GM18951 (cell line): ENCODE results near the gene CASP4.

Experiments
- POLR2A ChIP-seq: IDR thresholded peaks from 4 replicates; pipeline ENCODE4 v1.6.1; 2011; ENCODE audit warnings: mild to moderate bottlenecking; ENCODE audit not compliant: insufficient read length, insufficient read depth; ENCODE audit errors: extremely low read depth
- in situ Hi-C: fragments of 300-500 bp; cut with MboI; formaldehyde crosslinking; loops from one replicate; pipeline ENCODE4 v1.12.0; 2022; ENCODE audit warnings: low sequenced_read_pairs, mixed read lengths, inconsistent platforms; ENCODE audit not compliant: unreplicated experiment

CASP4 gene

DNA sequence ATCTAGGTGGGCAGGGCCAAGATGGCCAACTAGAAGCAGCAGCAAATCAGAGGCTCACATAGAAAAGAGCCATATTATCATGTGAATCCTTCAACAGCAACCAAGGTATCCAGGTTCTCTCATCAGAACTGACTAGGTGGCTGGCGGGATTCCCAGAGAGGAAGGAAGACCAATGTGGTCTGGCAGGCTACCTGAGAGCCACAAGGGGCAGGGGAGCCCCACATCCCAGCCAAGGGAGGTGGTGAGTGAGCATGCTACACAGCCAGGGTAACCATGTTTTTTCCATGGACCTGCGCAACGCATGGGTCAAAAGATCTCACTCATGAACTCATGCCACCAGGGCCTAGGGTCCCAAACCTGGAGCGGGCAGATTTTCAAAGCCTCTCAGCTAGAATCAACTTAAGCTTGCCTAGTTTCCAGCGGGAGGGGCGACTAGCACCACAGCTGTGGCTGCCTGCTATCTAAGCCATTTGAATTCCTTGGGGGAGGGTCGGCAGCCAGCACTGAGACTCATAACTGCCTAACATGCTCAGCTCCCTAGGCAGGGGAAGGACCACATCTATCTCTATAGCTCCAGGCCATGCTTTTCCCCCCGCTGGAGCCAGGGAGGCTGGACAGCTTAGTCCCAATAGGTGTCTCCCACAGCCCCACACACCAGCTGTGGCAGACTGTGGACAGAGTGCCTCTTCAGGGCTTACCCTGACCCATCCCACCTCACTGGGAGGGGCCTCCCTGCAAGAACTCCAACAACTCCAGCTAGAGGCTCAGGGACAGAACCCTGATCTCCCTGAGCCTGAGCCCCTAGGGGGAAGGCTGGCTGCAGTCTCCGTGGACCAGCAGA, 41.4 kb downstream of the CASP4 start:
- no peak for TF ChIP-seq POLR2A
- in situ Hi-C loops, result no loop called here

GRCh38 chr11:104925850-104926249, 42.5 kb downstream of the CASP4 start:
- in situ Hi-C loops, result no loop called here
- no peak for TF ChIP-seq POLR2A

GRCh38 chr11:104918113-104918824, 50.1 kb downstream of the CASP4 start:
- no peak for TF ChIP-seq POLR2A
- in situ Hi-C loops, result no loop called here

DNA sequence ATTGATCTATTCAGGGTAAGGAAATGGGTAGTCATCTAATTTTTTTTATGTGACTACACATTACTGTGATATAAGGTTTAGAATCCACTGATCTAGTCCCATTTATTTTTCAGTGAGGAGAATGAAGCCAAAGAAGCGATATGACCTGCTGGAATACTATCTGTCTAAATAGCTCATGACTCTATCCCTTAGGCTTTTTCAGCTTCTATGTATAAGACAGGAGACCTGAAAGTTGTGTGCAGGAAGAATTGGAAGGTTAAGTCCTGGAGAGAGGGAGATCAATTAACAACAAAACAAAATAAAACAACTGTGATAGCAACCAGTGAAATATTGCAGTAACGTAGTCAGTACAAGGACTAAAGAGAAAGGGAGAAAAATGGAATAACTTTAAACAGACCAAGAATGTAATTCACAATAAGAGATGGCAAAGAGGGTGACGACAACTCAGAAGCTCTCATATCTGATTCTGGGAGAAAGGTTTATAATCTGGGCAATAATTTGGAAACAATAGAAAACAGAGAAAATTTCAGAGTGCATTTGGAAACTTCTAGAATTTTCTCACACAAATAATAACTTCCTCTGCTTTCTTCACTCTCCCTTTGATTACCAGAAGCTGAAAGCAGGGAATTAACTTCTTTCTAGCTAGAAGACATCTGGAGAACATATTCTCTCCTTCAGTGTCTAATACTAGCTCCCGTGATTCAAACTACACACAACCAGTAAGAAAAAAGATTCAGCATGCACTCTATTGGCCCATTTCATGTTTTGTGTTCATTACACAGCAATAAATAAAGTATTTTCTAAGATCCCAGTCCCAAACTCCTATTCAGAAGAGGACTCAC, 50.9 kb downstream of the CASP4 start:
- TF ChIP-seq POLR2A, result no peak
- in situ Hi-C loops, result no loop called here

GRCh38 chr11:104916442-104916841, 51.9 kb downstream of the CASP4 start:
- TF ChIP-seq POLR2A, result no peak
- in situ Hi-C loops, result no loop called here

GRCh38 chr11:104912102-104912501, 56.3 kb downstream of the CASP4 start:
- no peak for TF ChIP-seq POLR2A
- in situ Hi-C loops, result no loop called here

- no peak for TF ChIP-seq POLR2A
- in situ Hi-C loops, result no loop called here
These were observed 60.2 kb downstream of the CASP4 start for GRCh38 chr11:104908186-104908531.

GRCh38 chr11:104907521-104908185, 60.7 kb downstream of the CASP4 start:
- no peak for TF ChIP-seq POLR2A
- in situ Hi-C loops, result no loop called here

- in situ Hi-C loops, result no loop called here
- TF ChIP-seq POLR2A, result no peak
These were observed 63.1 kb downstream of the CASP4 start for GRCh38 chr11:104905271-104905670.

DNA sequence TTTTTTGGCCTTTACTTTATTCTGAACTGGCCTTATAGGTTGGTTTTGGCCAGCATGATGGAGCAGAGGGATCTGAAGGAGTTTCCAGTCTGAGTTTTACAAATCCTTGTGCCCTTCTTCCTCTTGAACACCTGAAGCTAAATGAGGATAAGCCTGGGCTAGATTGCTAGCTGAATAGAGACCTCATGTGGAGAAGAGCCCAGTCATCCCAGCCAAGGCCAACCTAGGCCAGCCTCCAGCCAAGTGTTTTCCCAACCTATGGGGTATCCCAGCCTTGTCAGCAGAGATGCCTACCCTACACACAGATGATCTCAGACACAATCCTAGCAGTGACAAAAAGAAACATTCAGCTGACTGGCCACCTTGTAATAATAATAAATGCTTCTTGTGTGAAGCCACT, 69.1 kb downstream of the CASP4 start:
- in situ Hi-C loops, result no loop called here
- TF ChIP-seq POLR2A, result no peak

DNA sequence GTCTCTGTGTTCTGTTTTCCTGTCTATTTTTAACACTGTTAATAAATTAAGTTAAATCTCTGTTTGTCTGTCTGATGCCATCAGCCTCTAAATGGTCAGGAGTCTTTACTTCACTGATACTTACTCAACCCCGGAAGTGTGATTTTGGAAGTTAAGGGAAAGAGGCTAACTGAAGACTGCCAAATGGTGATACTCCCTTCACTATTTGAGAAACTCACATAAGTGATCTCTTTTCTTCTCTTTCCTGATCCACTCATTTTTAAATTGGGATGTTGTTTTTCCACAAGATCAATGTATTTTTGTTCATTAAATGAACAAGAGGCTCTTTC, 69.7 kb downstream of the CASP4 start:
- TF ChIP-seq POLR2A, result no peak

DNA sequence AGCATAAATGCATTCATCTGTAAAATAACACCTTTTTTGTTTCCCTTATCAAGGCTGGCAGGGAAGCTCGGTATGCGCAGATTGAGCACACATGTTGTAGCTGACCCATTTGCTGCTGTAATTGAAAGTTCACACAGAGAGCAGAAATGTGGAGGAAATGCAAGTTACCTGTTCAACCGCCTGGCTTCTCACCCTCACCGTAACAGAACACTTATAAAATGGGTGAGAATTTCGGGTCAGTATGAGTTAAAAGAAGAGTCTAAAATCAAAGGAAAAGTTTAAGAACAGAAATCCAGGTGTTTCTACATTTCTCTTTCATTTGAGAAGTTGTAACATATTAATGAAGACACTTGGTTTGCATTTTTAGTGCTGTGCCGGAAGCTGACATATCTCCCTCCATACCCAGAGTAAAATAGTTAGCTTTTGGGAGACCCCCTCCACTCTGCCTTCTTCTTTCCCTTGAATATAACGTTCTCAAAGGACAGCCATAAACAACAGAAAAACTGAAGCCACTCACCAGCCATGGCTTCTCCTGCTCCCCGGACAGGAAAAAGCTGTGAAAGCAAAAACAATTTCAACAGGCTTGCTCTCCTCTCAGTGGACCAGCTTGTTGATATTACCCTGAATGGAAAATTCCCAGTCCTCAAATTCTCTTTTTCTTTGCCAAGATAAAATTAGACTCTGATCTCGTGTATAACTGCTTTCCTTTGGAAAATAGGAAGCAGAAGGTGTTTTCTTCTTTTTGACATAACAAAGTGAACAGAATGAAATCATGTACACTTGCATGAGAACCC, 70.3 kb downstream of the CASP4 start, which contains the start of gene CASP12:
TSS of gene CASP12 (minus strand) at position 570 of the 794 bp plus-strand sequence.
- in situ Hi-C loops, result no loop called here
- TF ChIP-seq POLR2A, result peak; percentile 9

More for the DNA sequence above, 69.7 kb downstream of the CASP4 start:
- in situ Hi-C loops, result no loop called here
